HepG2 (cell line): Measurements from ENCODE around the gene DGAT2. TPM values are rescaled to one million over a fixed set of nuclear protein-coding genes. Genes with fewer than 3 reads are reported as not detected.
A peak's percentile ranks its signal among the peaks of the same experiment; 100 is the strongest.

Experiments used
- ARID2 ChIP-seq: sonication (generic); formaldehyde crosslinking; IDR thresholded peaks from 2 replicates; pipeline ENCODE4 v1.8.1; 2022; ENCODE audit warnings: mild to moderate bottlenecking, missing genetic modification reagents, borderline replicate concordance
- BHLHE40 ChIP-seq: IDR thresholded peaks from 2 replicates; pipeline ENCODE4 v1.6.1; 2011; ENCODE audit warnings: low read length, improper control_type of control experiment
- ELF3 ChIP-seq: IDR thresholded peaks from 2 replicates; pipeline ENCODE4 v1.6.1; 2016; ENCODE audit warnings: missing genetic modification reagents, missing compliant biosample characterization
- ETS1 ChIP-seq: sonication (generic); formaldehyde crosslinking; IDR thresholded peaks from 2 replicates; pipeline ENCODE4 v1.4.0; 2020; ENCODE audit warnings: missing genetic modification reagents
- HDAC2 ChIP-seq: sonication (generic); formaldehyde crosslinking; IDR thresholded peaks from 2 replicates; pipeline ENCODE4 v1.4.0; 2020; ENCODE audit warnings: missing genetic modification reagents
- HMG20A ChIP-seq: IDR thresholded peaks from 2 replicates; pipeline ENCODE4 v1.6.1; 2016; ENCODE audit warnings: borderline replicate concordance
- HOXA3 ChIP-seq: sonication (generic); formaldehyde crosslinking; IDR thresholded peaks from 2 replicates; pipeline ENCODE4 v1.5.0; 2020; ENCODE audit warnings: missing genetic modification reagents
- KDM5B ChIP-seq: sonication (generic); formaldehyde crosslinking; IDR thresholded peaks from 2 replicates; pipeline ENCODE4 v1.4.0; 2020; ENCODE audit warnings: missing genetic modification reagents, mild to moderate bottlenecking, borderline replicate concordance
- MED1 ChIP-seq: sonication (generic); formaldehyde crosslinking; IDR thresholded peaks from 2 replicates; pipeline ENCODE4 v1.4.0; 2020; ENCODE audit warnings: missing genetic modification reagents
- MXD4 ChIP-seq: IDR thresholded peaks from 2 replicates; pipeline ENCODE4 v1.6.1; 2016; ENCODE audit warnings: mild to moderate bottlenecking, missing biosample characterization, missing genetic modification reagents
- NR2F6 ChIP-seq, 2 experiments: IDR thresholded peaks; 2 replicates each; pipeline ENCODE4 v1.6.1; 2016; ENCODE audit warnings: antibody characterized with exemption in 1 of 2, mild to moderate bottlenecking in 1 of 2
- PHF21A ChIP-seq: sonication (generic); formaldehyde crosslinking; IDR thresholded peaks from 2 replicates; pipeline ENCODE4 v1.5.0; 2020; ENCODE audit warnings: mild to moderate bottlenecking, missing genetic modification reagents
- ZFY ChIP-seq: sonication (generic); formaldehyde crosslinking; IDR thresholded peaks from 2 replicates; pipeline ENCODE4 v1.4.0; 2020; ENCODE audit warnings: missing genetic modification reagents
- ZNF121 ChIP-seq: sonication (generic); formaldehyde crosslinking; IDR thresholded peaks from 2 replicates; pipeline ENCODE4 v1.5.0; 2020; ENCODE audit warnings: mild to moderate bottlenecking, missing genetic modification reagents
- ZNF24 ChIP-seq: fragments of 450-650 bp; IDR thresholded peaks from 2 replicates; pipeline ENCODE4 v1.6.1; 2017; ENCODE audit warnings: antibody characterized with exemption, mild to moderate bottlenecking
- ZNF335 ChIP-seq: sonication (generic); formaldehyde crosslinking; IDR thresholded peaks from 2 replicates; pipeline ENCODE4 v1.4.0; 2020; ENCODE audit warnings: missing genetic modification reagents
- polyA plus RNA-seq, 8 experiments: library from polyadenylated mRNA; depleted of rRNA in 3 of 8; stranded (reverse) in 7 of 8; unstranded in 1 of 8; fragments of >200 nt; fragmentation: Illumina TruSeq in 4 of 8; extraction: Trizol in 4 of 8; gene quantifications; 2 replicates each; pipeline versions ENCODE4 v1.2.1 to v1.2.3, GENCODE V29; 2011 to 2016; ENCODE audit warnings: low read depth in 4 of 8, missing spikeins in 1 of 8, mixed read lengths in 1 of 8; ENCODE audit not compliant: insufficient read depth in 1 of 8
- total RNA-seq, 5 experiments: library from RNA; depleted of rRNA; stranded (reverse); fragments of >200 nt; fragmentation: Illumina TruSeq; extraction: Trizol; gene quantifications; 2 replicates each; pipeline ENCODE4 v1.2.3, GENCODE V29; 2016; ENCODE audit warnings: low read depth in 1 of 5
- TF ChIP-seq, protein P1 (sequence below): sonication (generic); formaldehyde crosslinking; IDR thresholded peaks from 2 replicates; pipeline ENCODE4 v1.9.0; 2022; ENCODE audit warnings: low read depth, missing genetic modification reagents
- TF ChIP-seq, protein P2 (sequence below): sonication (generic); formaldehyde crosslinking; IDR thresholded peaks from 2 replicates; pipeline ENCODE4 v1.5.0; 2020; ENCODE audit warnings: missing genetic modification reagents
- TF ChIP-seq, protein P3 (sequence below): sonication (generic); formaldehyde crosslinking; IDR thresholded peaks from 2 replicates; pipeline ENCODE4 v1.4.0; 2020; ENCODE audit warnings: missing genetic modification reagents
- TF ChIP-seq, protein P4 (sequence below): sonication (generic); formaldehyde crosslinking; IDR thresholded peaks from 2 replicates; pipeline ENCODE4; 2020; ENCODE audit warnings: missing genetic modification reagents, mild to moderate bottlenecking, borderline replicate concordance

Gene DGAT2
- total and polyA plus RNA-seq, 2 of the 13 experiments (the other 11 are each of a cell fraction or from before 2014, with no cell fraction given), result 39.0 to 65.6 TPM

DNA sequence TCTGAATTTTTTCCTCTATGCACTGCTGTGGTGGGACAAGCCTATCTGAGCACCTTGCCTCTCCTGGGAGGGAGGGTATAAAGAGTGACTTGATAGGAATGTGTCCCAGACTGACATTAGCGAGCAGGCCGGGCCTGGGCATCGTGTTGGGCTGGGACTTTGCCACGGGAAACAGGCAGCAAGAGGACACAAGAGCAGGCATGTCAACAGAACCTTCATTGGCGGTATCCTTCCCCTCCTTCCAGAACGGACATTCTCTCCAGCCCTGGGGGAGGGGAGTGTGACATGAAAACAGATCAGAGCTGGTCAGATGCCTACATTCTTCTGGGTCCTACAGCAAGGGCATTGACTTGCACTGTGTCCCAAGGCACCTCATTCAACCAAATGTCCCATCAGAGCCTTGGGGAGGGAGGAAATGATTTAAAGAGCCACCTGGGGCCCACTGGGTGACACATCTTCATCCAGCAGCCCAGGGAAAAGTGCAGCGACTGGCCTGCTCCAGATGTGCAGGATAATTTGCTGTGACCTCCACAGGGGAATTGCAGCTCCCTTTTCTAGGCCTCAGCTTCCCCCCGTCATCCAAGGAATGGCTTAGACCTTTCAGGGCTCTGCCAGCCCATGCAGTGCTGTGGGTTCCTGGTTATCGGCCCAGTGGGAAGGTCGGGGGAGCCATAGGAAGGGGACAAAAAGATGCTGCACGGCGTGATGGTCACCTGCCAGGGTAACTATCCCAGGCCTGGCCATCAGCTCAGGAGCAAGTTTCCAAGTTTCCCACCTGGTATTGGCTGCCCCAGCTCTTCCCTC is 24.6 kb downstream of the DGAT2 start (continued):
- TF ChIP-seq, protein P1, sequence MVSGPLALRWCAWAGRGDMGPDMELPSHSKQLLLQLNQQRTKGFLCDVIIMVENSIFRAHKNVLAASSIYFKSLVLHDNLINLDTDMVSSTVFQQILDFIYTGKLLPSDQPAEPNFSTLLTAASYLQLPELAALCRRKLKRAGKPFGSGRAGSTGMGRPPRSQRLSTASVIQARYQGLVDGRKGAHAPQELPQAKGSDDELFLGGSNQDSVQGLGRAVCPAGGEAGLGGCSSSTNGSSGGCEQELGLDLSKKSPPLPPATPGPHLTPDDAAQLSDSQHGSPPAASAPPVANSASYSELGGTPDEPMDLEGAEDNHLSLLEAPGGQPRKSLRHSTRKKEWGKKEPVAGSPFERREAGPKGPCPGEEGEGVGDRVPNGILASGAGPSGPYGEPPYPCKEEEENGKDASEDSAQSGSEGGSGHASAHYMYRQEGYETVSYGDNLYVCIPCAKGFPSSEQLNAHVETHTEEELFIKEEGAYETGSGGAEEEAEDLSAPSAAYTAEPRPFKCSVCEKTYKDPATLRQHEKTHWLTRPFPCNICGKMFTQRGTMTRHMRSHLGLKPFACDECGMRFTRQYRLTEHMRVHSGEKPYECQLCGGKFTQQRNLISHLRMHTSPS (CRISPR knock-in tag), result peak; percentile 83; the same call in 1 of the 2 replicates
- TF ChIP-seq, protein P2, sequence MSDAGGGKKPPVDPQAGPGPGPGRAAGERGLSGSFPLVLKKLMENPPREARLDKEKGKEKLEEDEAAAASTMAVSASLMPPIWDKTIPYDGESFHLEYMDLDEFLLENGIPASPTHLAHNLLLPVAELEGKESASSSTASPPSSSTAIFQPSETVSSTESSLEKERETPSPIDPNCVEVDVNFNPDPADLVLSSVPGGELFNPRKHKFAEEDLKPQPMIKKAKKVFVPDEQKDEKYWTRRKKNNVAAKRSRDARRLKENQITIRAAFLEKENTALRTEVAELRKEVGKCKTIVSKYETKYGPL (CRISPR knock-in tag), result no peak
- TF ChIP-seq ARID2 (CRISPR knock-in tag) (no peak), KDM5B (CRISPR knock-in tag) (no peak), HMG20A (CRISPR knock-in tag) (no peak), HOXA3 (CRISPR knock-in tag) (peak; percentile 47; the same call in 1 of the 2 replicates), ZNF121 (CRISPR knock-in tag) (no peak), BHLHE40 (no peak), PHF21A (peak; percentile 74), ZFY (peak; percentile 69), MED1 (peak; percentile 63), ELF3 (CRISPR knock-in tag) (0 out of 2 replicates have a peak, but pooled peaks have one; percentile 23), ZNF24 (no peak), MXD4 (CRISPR knock-in tag) (0 out of 2 replicates have a peak, but pooled peaks have one; percentile 44), ZNF335 (CRISPR knock-in tag) (0 out of 2 replicates have a peak, but pooled peaks have one; percentile 46), ETS1 (CRISPR knock-in tag) (no peak), NR2F6 (IDR thresholded peaks at IDR 0.05) (no peak), NR2F6 (CRISPR knock-in tag; IDR thresholded peaks at IDR 0.05) (peak; percentile 21; the same call in 1 of the 2 replicates), HDAC2 (CRISPR knock-in tag) (peak; percentile 70)
- TF ChIP-seq, protein P3, sequence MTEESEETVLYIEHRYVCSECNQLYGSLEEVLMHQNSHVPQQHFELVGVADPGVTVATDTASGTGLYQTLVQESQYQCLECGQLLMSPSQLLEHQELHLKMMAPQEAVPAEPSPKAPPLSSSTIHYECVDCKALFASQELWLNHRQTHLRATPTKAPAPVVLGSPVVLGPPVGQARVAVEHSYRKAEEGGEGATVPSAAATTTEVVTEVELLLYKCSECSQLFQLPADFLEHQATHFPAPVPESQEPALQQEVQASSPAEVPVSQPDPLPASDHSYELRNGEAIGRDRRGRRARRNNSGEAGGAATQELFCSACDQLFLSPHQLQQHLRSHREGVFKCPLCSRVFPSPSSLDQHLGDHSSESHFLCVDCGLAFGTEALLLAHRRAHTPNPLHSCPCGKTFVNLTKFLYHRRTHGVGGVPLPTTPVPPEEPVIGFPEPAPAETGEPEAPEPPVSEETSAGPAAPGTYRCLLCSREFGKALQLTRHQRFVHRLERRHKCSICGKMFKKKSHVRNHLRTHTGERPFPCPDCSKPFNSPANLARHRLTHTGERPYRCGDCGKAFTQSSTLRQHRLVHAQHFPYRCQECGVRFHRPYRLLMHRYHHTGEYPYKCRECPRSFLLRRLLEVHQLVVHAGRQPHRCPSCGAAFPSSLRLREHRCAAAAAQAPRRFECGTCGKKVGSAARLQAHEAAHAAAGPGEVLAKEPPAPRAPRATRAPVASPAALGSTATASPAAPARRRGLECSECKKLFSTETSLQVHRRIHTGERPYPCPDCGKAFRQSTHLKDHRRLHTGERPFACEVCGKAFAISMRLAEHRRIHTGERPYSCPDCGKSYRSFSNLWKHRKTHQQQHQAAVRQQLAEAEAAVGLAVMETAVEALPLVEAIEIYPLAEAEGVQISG (CRISPR knock-in tag), result peak; percentile 51; the same call in 1 of the 2 replicates
- TF ChIP-seq, protein P4, sequence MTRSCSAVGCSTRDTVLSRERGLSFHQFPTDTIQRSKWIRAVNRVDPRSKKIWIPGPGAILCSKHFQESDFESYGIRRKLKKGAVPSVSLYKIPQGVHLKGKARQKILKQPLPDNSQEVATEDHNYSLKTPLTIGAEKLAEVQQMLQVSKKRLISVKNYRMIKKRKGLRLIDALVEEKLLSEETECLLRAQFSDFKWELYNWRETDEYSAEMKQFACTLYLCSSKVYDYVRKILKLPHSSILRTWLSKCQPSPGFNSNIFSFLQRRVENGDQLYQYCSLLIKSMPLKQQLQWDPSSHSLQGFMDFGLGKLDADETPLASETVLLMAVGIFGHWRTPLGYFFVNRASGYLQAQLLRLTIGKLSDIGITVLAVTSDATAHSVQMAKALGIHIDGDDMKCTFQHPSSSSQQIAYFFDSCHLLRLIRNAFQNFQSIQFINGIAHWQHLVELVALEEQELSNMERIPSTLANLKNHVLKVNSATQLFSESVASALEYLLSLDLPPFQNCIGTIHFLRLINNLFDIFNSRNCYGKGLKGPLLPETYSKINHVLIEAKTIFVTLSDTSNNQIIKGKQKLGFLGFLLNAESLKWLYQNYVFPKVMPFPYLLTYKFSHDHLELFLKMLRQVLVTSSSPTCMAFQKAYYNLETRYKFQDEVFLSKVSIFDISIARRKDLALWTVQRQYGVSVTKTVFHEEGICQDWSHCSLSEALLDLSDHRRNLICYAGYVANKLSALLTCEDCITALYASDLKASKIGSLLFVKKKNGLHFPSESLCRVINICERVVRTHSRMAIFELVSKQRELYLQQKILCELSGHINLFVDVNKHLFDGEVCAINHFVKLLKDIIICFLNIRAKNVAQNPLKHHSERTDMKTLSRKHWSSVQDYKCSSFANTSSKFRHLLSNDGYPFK (CRISPR knock-in tag), result no peak; the same call in 1 of the 2 replicates
